Measurements from ENCODE around the gene C3orf62.

- TF ChIP-seq CTCF (IDR thresholded peaks at IDR 0.05) (no peak), POLR2A (IDR thresholded peaks at IDR 0.05) (no peak)
Measured at GRCh38 chr3:49255112-49255511, 21.9 kb downstream of the C3orf62 start.

Measured in thyroid gland (tissue), 4 donors.